Endodermal cell (in vitro differentiated cells): ENCODE measurements around the gene RPRD1A. TPM values are rescaled to one million over a fixed set of nuclear protein-coding genes. Genes with fewer than 3 reads are reported as not detected.

Experiments used
- DNase-seq: peaks from one replicate; pipeline ENCODE4 v3.0.0-alpha.2; 2017
- H3K27ac ChIP-seq: 2 replicates; pipeline ENCODE4 v1.5.1; 2013; ENCODE audit warnings: mild to moderate bottlenecking, low read depth, low read length, moderate library complexity
- H3K27me3 ChIP-seq: 2 replicates; pipeline ENCODE4 v1.6.1; 2013; ENCODE audit warnings: mild to moderate bottlenecking, low read length, moderate library complexity; ENCODE audit not compliant: insufficient read depth, control insufficient read depth, poor library complexity, severe bottlenecking
- H3K36me3 ChIP-seq: 2 replicates; pipeline ENCODE4 v1.7.0; 2013; ENCODE audit warnings: mild to moderate bottlenecking, low read length, moderate library complexity; ENCODE audit not compliant: control insufficient read depth, insufficient read depth
- H3K4me1 ChIP-seq: one replicate; pipeline ENCODE4 v1.7.0; 2013; ENCODE audit warnings: low read length; ENCODE audit not compliant: control insufficient read depth, insufficient read depth
- H3K4me3 ChIP-seq: 2 replicates; pipeline ENCODE4 v1.5.1; 2013; ENCODE audit warnings: mild to moderate bottlenecking, low read length, moderate library complexity
- H3K9ac ChIP-seq: 2 replicates; pipeline ENCODE4 v1.6.1; 2013; ENCODE audit warnings: mild to moderate bottlenecking, low read length, moderate library complexity; ENCODE audit not compliant: poor library complexity, severe bottlenecking; ENCODE audit errors: extremely low read depth
- H3K9me3 ChIP-seq: 2 replicates; pipeline ENCODE4 v1.6.1; 2013; ENCODE audit warnings: mild to moderate bottlenecking, low read length, moderate library complexity; ENCODE audit not compliant: control insufficient read depth
- H3K27ac Mint-ChIP-seq: 2 replicates; pipeline ENCODE4 v1.8.0; 2020; ENCODE audit warnings: mixed read lengths
- H3K27me3 Mint-ChIP-seq: 2 replicates; pipeline ENCODE4 v1.8.0; 2021; ENCODE audit warnings: mild to moderate bottlenecking, mixed read lengths; ENCODE audit not compliant: insufficient read depth
- H3K36me3 Mint-ChIP-seq: 2 replicates; pipeline ENCODE4 v1.8.0; 2020; ENCODE audit warnings: low read depth, mixed read lengths
- H3K4me1 Mint-ChIP-seq: 2 replicates; pipeline ENCODE4 v1.8.0; 2020; ENCODE audit warnings: mixed read lengths
- H3K4me3 Mint-ChIP-seq: 2 replicates; pipeline ENCODE4 v1.8.0; 2020; ENCODE audit warnings: mild to moderate bottlenecking, moderate library complexity, mixed read lengths
- H3K9me3 Mint-ChIP-seq: 2 replicates; pipeline ENCODE4 v1.8.0; 2020; ENCODE audit warnings: mild to moderate bottlenecking, mixed read lengths
- CTCF ChIP-seq: fragments of 200-600 bp; sonication (generic); conservative IDR thresholded peaks from 2 replicates; pipeline ENCODE4 v1.5.0; 2021; ENCODE audit warnings: antibody characterized with exemption, mild to moderate bottlenecking
- WGBS, 2 experiments: methylation state at CpG; one replicate each; pipeline versions ENCODE4 v1.1.5 to v1.1.7; 2013; ENCODE audit warnings: missing lambda C conversion rate in 2 of 2, mixed read lengths in 1 of 2; ENCODE audit not compliant: insufficient coverage in 1 of 2, insufficient read length in 1 of 2; 5-methylcytosine and 5-hydroxymethylcytosine counted together
- total RNA-seq, 2 donors: library from RNA; stranded (reverse); fragmentation: NEBNext Ultra II Directional in 1 of 2; extraction: Animal tissue kit (Norgen Biotek cat#: 25700) in 1 of 2; gene quantifications; 2 replicates in 1 of 2; 3 replicates in 1 of 2; pipeline ENCODE4 v1.2.1, GENCODE V29; 2021

RPRD1A gene
- total RNA-seq, 2 donors from 2014 or later: 90.5 to 97.7 TPM

GRCh38 chr18:35964319-35964718, 103.0 kb downstream of the RPRD1A start:
- Histone ChIP-seq H3K27me3 (no peaks in the 10 kb centered on the region), H3K9me3 (peaks cover 9% of the 10 kb centered on the region), H3K9ac (no peak overlapping the region), H3K4me3 (no peak overlapping the region), H3K27ac (no peak overlapping the region), H3K4me1 (no peaks in the 10 kb centered on the region), H3K36me3 (no peaks in the 10 kb centered on the region)
- Mint-ChIP-seq H3K9me3 (peaks cover 31% of the 10 kb centered on the region), H3K4me3 (no peak overlapping the region), H3K27me3 (no peaks in the 10 kb centered on the region), H3K36me3 (no peaks in the 10 kb centered on the region), H3K4me1 (no peaks in the 10 kb centered on the region), H3K27ac (no peak overlapping the region)
- TF ChIP-seq CTCF: no peak
- no peak for DNase-seq

- Mint-ChIP-seq H3K27me3 (no peaks in the 10 kb centered on the region), H3K4me3 (no peak overlapping the region), H3K9me3 (peaks cover 27% of the 10 kb centered on the region), H3K27ac (no peak overlapping the region), H3K36me3 (no peaks in the 10 kb centered on the region), H3K4me1 (no peaks in the 10 kb centered on the region)
- Histone ChIP-seq H3K9me3 (peaks cover 9% of the 10 kb centered on the region), H3K4me3 (no peak overlapping the region), H3K27ac (no peak overlapping the region), H3K36me3 (no peaks in the 10 kb centered on the region), H3K4me1 (no peaks in the 10 kb centered on the region), H3K27me3 (no peaks in the 10 kb centered on the region), H3K9ac (no peak overlapping the region)
- no peak for TF ChIP-seq CTCF
- 96 to 100% methylated on average over 1 to 2 of the region's 2 CpGs for whole genome bisulfite sequencing, 2 experiments
- no peak for DNase-seq
Observed at GRCh38 chr18:35962320-35962719, 105.0 kb downstream of the RPRD1A start.

- no peaks in the 10 kb centered on the region for H3K4me1 Mint-ChIP-seq
- no peaks in the 10 kb centered on the region for H3K4me1 ChIP-seq
- no peak for DNase-seq
- no peak overlapping the region for H3K4me3 Mint-ChIP-seq
- H3K9me3 ChIP-seq: peaks cover 14% of the 10 kb centered on the region
- H3K4me3 ChIP-seq: no peak overlapping the region
- TF ChIP-seq CTCF: no peak
- no peak overlapping the region for H3K9ac ChIP-seq
- H3K27me3 Mint-ChIP-seq: no peaks in the 10 kb centered on the region
- peaks cover 25% of the 10 kb centered on the region for H3K9me3 Mint-ChIP-seq
- no peak overlapping the region for H3K27ac Mint-ChIP-seq
- H3K27me3 ChIP-seq: no peaks in the 10 kb centered on the region
- no peak overlapping the region for H3K27ac ChIP-seq
- H3K36me3 Mint-ChIP-seq: peaks cover 6% of the 10 kb centered on the region
- no peaks in the 10 kb centered on the region for H3K36me3 ChIP-seq
- 83 to 93% methylated on average over 1 to 3 of the region's 3 CpGs for WGBS, 2 experiments
Observed at GRCh38 chr18:35956226-35956625, 111.1 kb downstream of the RPRD1A start.
